Measurements from ENCODE around the gene SIRT3. TPM values are rescaled to one million over a fixed set of nuclear protein-coding genes. Genes with fewer than 3 reads are reported as not detected.

SIRT3 gene
- total RNA-seq, 2 experiments from 2014 or later, result 27.7 to 32.1 TPM

DNA sequence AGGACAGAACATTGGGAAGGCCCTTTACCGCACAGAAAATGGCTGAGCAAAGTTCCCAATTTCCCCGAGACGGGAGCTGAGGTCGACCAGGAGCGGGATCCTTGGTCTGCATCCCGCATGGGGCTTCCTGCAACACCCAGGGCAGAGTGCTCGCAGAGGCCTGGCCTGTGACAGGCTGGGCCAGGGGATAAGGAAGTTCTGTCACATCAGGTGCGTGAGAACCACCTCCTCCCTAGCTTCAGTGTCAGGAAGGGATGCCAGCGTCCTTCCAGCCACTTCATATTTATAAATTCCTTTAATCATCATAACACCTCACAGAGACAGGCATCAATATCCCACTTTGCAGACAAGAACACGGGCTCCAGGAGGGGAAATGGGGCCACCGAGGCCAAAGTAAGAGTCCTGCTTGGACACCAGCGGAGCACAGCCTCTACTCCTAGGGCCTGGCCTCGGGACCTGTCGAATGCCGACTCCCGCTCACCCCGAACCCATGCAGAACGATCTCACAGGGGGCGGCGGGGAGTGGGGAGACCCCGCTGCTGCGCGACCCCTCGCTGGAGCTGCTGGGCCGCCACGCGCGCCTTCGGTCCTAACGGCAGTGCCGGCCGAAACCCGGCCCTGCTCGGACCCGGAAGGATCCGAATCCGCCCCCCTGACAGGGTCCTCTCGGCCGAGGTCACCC, 29.5 kb downstream of the SIRT3 start:
- H3K4me1 Mint-ChIP-seq (ENCODE audit: low read depth), result peaks cover 61% of the 10 kb centered on the region
- peaks cover 55% of the 10 kb centered on the region for H3K36me3 Mint-ChIP-seq (ENCODE audit: low read depth)

DNA sequence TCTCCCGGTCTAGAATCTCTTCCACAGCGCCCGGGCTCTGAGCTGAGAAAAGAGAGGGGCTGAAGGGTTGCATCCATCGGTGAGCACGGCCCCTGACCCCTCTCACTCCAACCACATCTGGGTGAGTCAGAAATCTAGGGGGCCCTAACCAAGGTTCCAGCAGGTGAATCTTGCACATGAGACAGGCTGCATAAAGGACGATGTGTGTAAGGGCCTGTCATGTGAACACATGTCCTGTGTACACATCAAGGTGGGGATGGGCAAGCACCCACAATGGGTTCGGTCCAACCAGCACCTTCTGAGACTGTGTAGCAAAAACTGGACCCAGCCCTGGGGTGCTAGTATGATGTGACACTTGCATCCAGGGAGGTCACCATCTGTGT, 30.1 kb downstream of the SIRT3 start:
- no peak for ATAC-seq
- Mint-ChIP-seq H3K27me3 (no peaks in the 10 kb centered on the region), H3K9me3 (no peaks in the 10 kb centered on the region), H3K27ac (peak overlapping the region; percentile 99), H3K36me3 (ENCODE audit: low read depth) (peaks cover 53% of the 10 kb centered on the region), H3K4me1 (ENCODE audit: low read depth) (peaks cover 62% of the 10 kb centered on the region), H3K4me3 (peak overlapping the region; percentile 96)
- intact Hi-C loops (cut with micrococcal nuclease), result no loop called here
- ChIA-PET POLR2A (interaction anchor here (1.6 to 5.9 kb wide), 4 partner anchors 9 to 81 kb away, joined by 7 to 43 read pairs (median 12); partner anchors contain the start of genes PSMD13 and SIRT3), CTCF (interaction anchor here (1.6 to 3.3 kb wide), 3 partner anchors 45 to 243 kb away, joined by 5 to 16 read pairs (median 5); partner anchors contain the start of gene PTDSS2)
- no peak for TF ChIP-seq CTCF (IDR thresholded peaks at IDR 0.05)
- DNase-seq, result no peak

More for the DNA sequence above, 29.5 kb downstream of the SIRT3 start:
- ChIA-PET POLR2A (interaction anchor here (0.7 to 5.9 kb wide), 11 partner anchors 10 to 489 kb away, joined by 3 to 43 read pairs (median 4); partner anchors contain the start of genes DEAF1, PSMD13, SIRT3 and TMEM80), CTCF (interaction anchor here (1.0 to 3.3 kb wide), 7 partner anchors 31 to 243 kb away, joined by 3 to 16 read pairs (median 5); partner anchors contain the start of genes PSMD13 and PTDSS2)
- ATAC-seq (no peak), DNase-seq (peak; percentile 23)
- no peak for TF ChIP-seq CTCF (IDR thresholded peaks at IDR 0.05)
- no peaks in the 10 kb centered on the region for H3K9me3 Mint-ChIP-seq
- peak overlapping the region; percentile 99 for H3K27ac Mint-ChIP-seq
- peak overlapping the region; percentile 96 for H3K4me3 Mint-ChIP-seq
- intact Hi-C loops (cut with micrococcal nuclease), result loop anchor here (1.0 kb wide), 1 partner anchor 30 kb away; the partner anchor contains the start of genes PSMD13 and SIRT3
- H3K27me3 Mint-ChIP-seq, result no peaks in the 10 kb centered on the region

DNA sequence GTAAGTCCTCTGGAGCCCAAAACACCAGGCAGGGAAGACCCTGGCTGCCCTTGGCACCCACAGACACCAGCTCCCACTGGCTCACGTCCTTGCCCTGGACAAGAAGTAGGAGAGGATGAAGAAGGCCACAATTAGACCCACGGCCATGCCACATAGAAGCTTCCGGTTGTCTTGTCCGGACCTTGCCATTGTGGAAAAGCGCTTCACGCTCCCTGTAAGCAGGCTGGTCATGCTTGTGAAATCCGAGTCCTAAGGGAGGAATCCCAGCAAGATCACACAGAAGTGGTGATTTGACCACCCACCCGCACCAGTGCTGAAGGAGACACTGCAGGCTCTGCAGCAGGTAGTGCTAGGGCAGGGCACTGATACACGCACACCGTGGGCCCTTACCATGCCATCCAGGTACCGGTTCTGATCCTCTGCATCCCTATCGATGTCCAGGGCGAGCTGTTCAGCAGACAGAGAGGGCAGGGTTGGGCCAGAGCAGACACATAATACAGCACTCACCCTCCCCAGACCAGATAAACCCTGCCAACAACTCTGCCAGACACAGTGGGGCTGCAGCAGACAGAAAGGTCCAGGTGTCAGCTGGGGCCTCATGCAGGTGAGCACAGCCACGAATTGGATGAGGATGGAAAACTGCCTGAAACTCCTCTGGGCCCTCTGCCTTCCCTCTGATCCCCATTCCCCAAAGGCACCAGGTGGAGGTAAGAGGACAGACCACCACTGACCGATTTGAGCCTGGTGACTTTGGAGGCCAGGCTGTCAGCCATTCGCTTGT, 30.7 kb downstream of the SIRT3 start:
- DNase-seq, result no peak
- ChIA-PET CTCF (interaction anchor here (1.7 to 3.3 kb wide), 2 partner anchors 45 to 244 kb away, joined by 5 to 16 read pairs; partner anchors contain the start of gene PTDSS2), POLR2A (interaction anchor here (1.6 to 5.9 kb wide), 4 partner anchors 8 to 82 kb away, joined by 7 to 43 read pairs (median 12); partner anchors contain the start of genes PSMD13 and SIRT3)
- H3K4me1 Mint-ChIP-seq (ENCODE audit: low read depth), result peaks cover 60% of the 10 kb centered on the region
- no peaks in the 10 kb centered on the region for H3K27me3 Mint-ChIP-seq
- no peaks in the 10 kb centered on the region for H3K9me3 Mint-ChIP-seq
- intact Hi-C loops (cut with micrococcal nuclease), result no loop called here
- peak overlapping the region; percentile 99 for H3K27ac Mint-ChIP-seq
- H3K36me3 Mint-ChIP-seq (ENCODE audit: low read depth), result peaks cover 52% of the 10 kb centered on the region
- no peak for TF ChIP-seq CTCF (IDR thresholded peaks at IDR 0.05)
- ATAC-seq, result no peak
- peak overlapping the region; percentile 96 for H3K4me3 Mint-ChIP-seq

GRCh38 chr11:204587-205109, 31.5 kb downstream of the SIRT3 start:
- Mint-ChIP-seq H3K4me3 (no peak overlapping the region), H3K36me3 (ENCODE audit: low read depth) (peaks cover 45% of the 10 kb centered on the region), H3K27ac (peak overlapping the region; percentile 62), H3K9me3 (no peaks in the 10 kb centered on the region), H3K4me1 (ENCODE audit: low read depth) (peaks cover 53% of the 10 kb centered on the region), H3K27me3 (no peaks in the 10 kb centered on the region)
- TF ChIP-seq CTCF (IDR thresholded peaks at IDR 0.05), result no peak
- no peak for ATAC-seq
- ChIA-PET CTCF (interaction anchor here (3.3 kb wide), 1 partner anchor 46 kb away, joined by 16 read pairs; no protein-coding TSS in a partner anchor), POLR2A (interaction anchor here (5.9 kb wide), 1 partner anchor 32 kb away, joined by 43 read pairs; the partner anchor contains the start of genes PSMD13 and SIRT3)
- intact Hi-C loops (cut with micrococcal nuclease), result no loop called here
- DNase-seq, result no peak

Measured in activated CD8-positive, alpha-beta T cell treated with anti-CD3 and anti-CD28 coated beads for 36 hours (primary cell).